Activated T-cell treated with anti-CD3 and anti-CD28 coated beads, Interleukin-2, amount 50 U/mL, for 48 hours (primary cell): ENCODE data around the gene IL4R.
A peak's percentile ranks its signal among the peaks of the same experiment; 100 is the strongest.
"Not testable (repeated sequence)": the region's sequence is repeated elsewhere in the genome, so short reads cannot be mapped to it uniquely, and the experiment has no call there.

Experiments used
- DNase-seq, 2 experiments: peaks; one replicate each; pipeline ENCODE4 v3.0.0-alpha.2; 2020

IL4R gene

GRCh38 chr16:27384425-27384824, 70.7 kb downstream of the IL4R start:
- no peak for DNase-seq

- DNase-seq = no peak
Observed at GRCh38 chr16:27385398-27385797, 71.6 kb downstream of the IL4R start.

GRCh38 chr16:27386674-27387073, 72.9 kb downstream of the IL4R start:
- DNase-seq = no peak

GRCh38 chr16:27387724-27388123, 74.0 kb downstream of the IL4R start:
- DNase-seq = no peak

GRCh38 chr16:27389272-27389961, 75.6 kb downstream of the IL4R start:
- no peak for DNase-seq

- DNase-seq = no peak
Observed at GRCh38 chr16:27390151-27390550, 76.4 kb downstream of the IL4R start.

- DNase-seq = no peak
Observed at GRCh38 chr16:27392671-27393070, 78.9 kb downstream of the IL4R start.

- no peak for DNase-seq
Observed at GRCh38 chr16:27394516-27394915, 80.7 kb downstream of the IL4R start.

- not testable (repeated sequence) for DNase-seq
Observed at GRCh38 chr16:27398341-27398893, 84.6 kb downstream of the IL4R start.

GRCh38 chr16:27398894-27399853, 85.4 kb downstream of the IL4R start:
- DNase-seq = no peak

GRCh38 chr16:27399969-27400368, 86.2 kb downstream of the IL4R start:
- no peak for DNase-seq

- DNase-seq = no peak
Observed at GRCh38 chr16:27400751-27401620, 87.2 kb downstream of the IL4R start.

- peak; percentile 87 to 91 for DNase-seq
Observed at GRCh38 chr16:27401768-27402568, 88.2 kb downstream of the IL4R start, which contains the start of gene IL21R. Gene IL21R, plus strand, starts transcription at chr16:27402174. Its CDS starts 27,898 bp downstream, at chr16:27430072.

- peak in 1 of 2 experiments; percentile 50 for DNase-seq
Observed at GRCh38 chr16:27402569-27402963, 88.8 kb downstream of the IL4R start.

- peak; percentile 71 to 74 for DNase-seq
Observed at GRCh38 chr16:27402964-27403600, 89.3 kb downstream of the IL4R start.

- peak; percentile 51 to 66 for DNase-seq
Observed at GRCh38 chr16:27403601-27403992, 89.8 kb downstream of the IL4R start.

- DNase-seq = peak; percentile 61 to 65
Observed at GRCh38 chr16:27404163-27404823, 90.5 kb downstream of the IL4R start.

GRCh38 chr16:27405546-27406451, 92.0 kb downstream of the IL4R start:
- peak; percentile 91 to 93 for DNase-seq

- DNase-seq = peak; percentile 73
Observed at GRCh38 chr16:27406511-27407128, 92.8 kb downstream of the IL4R start.
